ENCODE data around the gene RGS7. TPM values are rescaled to one million over a fixed set of nuclear protein-coding genes. Genes with fewer than 3 reads are reported as not detected.

RGS7 gene
- total and polyA plus RNA-seq, 2 of the 8 experiments (the other 6 are each of a cell fraction or from before 2014, with no cell fraction given): 1.6 to 3.0 TPM

GRCh38 chr1:240878631-240879030 lies 478.4 kb downstream of the RGS7 start:
- Histone ChIP-seq H3K4me1 (replicated peaks in 1 of 4; ENCODE audit: control insufficient read depth in 3 of 4, insufficient read depth in 4 of 4, low read length in 3 of 4) (no peaks in the 10 kb centered on the region), H3K9me3 (ENCODE audit: insufficient read depth in 2 of 2, low read depth in 1 of 2, low read length in 1 of 2) (no peaks in the 10 kb centered on the region), H4K91ac (replicated peaks; ENCODE audit: insufficient read length, low read length) (no peak overlapping the region), H3K27me3 (replicated peaks in 1 of 4; ENCODE audit: control insufficient read depth in 3 of 4, extremely low read depth in 1 of 4, insufficient read depth in 3 of 4, low read length in 3 of 4) (no peaks in the 10 kb centered on the region), H2BK12ac (ENCODE audit: low read depth, low read length) (no peak overlapping the region), H3K23ac (ENCODE audit: insufficient read length) (no peak overlapping the region), H2BK120ac (replicated peaks; ENCODE audit: low read depth, low read length) (no peak overlapping the region), H3K36me3 (ENCODE audit: control insufficient read depth in 2 of 4, insufficient read depth in 4 of 4, low read length in 3 of 4) (no peaks in the 10 kb centered on the region), H4K20me1 (replicated peaks in 1 of 2; ENCODE audit: control insufficient read depth in 1 of 2, insufficient read depth in 2 of 2, low read length in 2 of 2) (no peaks in the 10 kb centered on the region), H2BK15ac (ENCODE audit: low read length) (no peak overlapping the region), H3K79me1 (ENCODE audit: low read depth, low read length) (no peaks in the 10 kb centered on the region), H3K9ac (replicated peaks in 1 of 4; ENCODE audit: extremely low read depth in 1 of 4, low read depth in 3 of 4, low read length in 3 of 4) (no peak overlapping the region), H4K8ac (ENCODE audit: extremely low read depth, insufficient read depth, low read length) (no peak overlapping the region), H3K23me2 (ENCODE audit: low read depth, low read length) (no peaks in the 10 kb centered on the region), H3K56ac (replicated peaks; ENCODE audit: insufficient read length, low read depth, low read length) (no peak overlapping the region), H3K79me2 (ENCODE audit: control insufficient read depth in 1 of 2, insufficient read depth in 2 of 2, low read length in 2 of 2) (no peaks in the 10 kb centered on the region), H3K4me3 (ENCODE audit: extremely low read depth in 1 of 4, insufficient read depth in 2 of 4, low read depth in 3 of 4, low read length in 4 of 4) (no peak overlapping the region), H2BK20ac (ENCODE audit: low read length) (no peak overlapping the region), H3K4me2 (ENCODE audit: insufficient read depth in 1 of 2, low read depth in 2 of 2, low read length in 2 of 2) (no peak overlapping the region), H2AFZ (ENCODE audit: low read length) (no peak overlapping the region), H3K18ac (ENCODE audit: extremely low read depth, low read length) (no peak overlapping the region), H3K14ac (ENCODE audit: insufficient read length) (no peak overlapping the region), H3K27ac (ENCODE audit: low read depth, low read length) (no peak overlapping the region), H2AK5ac (ENCODE audit: low read depth, low read length) (no peak overlapping the region), H2BK5ac (ENCODE audit: low read depth, low read length) (no peak overlapping the region), H3K4ac (replicated peaks; ENCODE audit: insufficient read length, low read depth, low read length) (no peak overlapping the region), H4K5ac (ENCODE audit: insufficient read length, low read depth, low read length) (no peak overlapping the region)
- TF ChIP-seq GABPA (IDR thresholded peaks at IDR 0.05; ENCODE audit: borderline replicate concordance, insufficient read depth, low read length): no peak
- DNase-seq (ENCODE audit: low read depth in 1 of 2, low spot score in 2 of 2): no peak
- 89% methylated on average over 1 of the region's 1 CpG; no CpG with 5 or more reads in 1 of the 2 experiments for WGBS, 2 experiments (ENCODE audit: extremely low coverage in 1 of 2, insufficient coverage in 1 of 2, insufficient read length in 1 of 2, insufficient replicate concordance in 2 of 2, low coverage in 1 of 2, low lambda C conversion rate in 2 of 2, missing lambda C conversion rate in 1 of 2)
- FAIRE-seq: no peak
- ChIA-PET POLR2A (ENCODE audit: partially characterized antibody) (no interaction called here), CTCF (ENCODE audit: partially characterized antibody) (no interaction called here)
